ENCODE measurements around the gene BCAR1.
"Not testable (repeated sequence)": the region's sequence is repeated elsewhere in the genome, so short reads cannot be mapped to it uniquely, and the experiment has no call there.

DNA sequence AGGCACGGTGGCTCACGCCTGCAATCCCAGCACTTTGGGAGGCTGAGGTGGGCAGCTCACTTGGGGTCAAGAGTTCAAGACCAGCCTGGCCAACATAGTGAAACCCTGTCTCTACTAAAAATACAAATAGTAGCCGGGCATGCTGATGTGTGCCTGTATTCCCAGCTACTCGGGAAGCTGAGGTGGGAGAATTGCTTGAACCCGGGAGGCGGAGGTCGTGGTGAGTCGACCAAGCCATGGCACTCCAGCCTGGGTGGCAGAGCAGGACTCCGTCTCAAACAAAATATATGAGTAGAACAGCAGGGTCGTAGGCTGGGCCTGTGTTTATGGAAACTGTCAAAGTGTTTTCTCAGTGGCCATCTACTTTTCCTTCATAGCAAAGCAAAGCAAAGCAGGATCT lies 40.1 kb downstream of the BCAR1 start:
- not testable (repeated sequence) for TF ChIP-seq EZH2 (IDR thresholded peaks at IDR 0.05); POLR2AphosphoS5 (IDR thresholded peaks at IDR 0.05; ENCODE audit: borderline replicate concordance, low read depth, low read length)
